NCI-H2227 (cell line): ENCODE results near the gene E2F4.

Experiments
- DNase-seq: peaks from one replicate; lab custom pipeline; 2025; ENCODE audit not compliant: unreplicated experiment; lab: John Stamatoyannopoulos, UW

E2F4 gene

GRCh38 chr16:67247192-67248072 lies 55.5 kb downstream of the E2F4 start, which contains the start of gene FHOD1:
FHOD1 (minus strand) TSS chr16:67247481; CDS start chr16:67247410, 71 bp downstream.
- DNase-seq = peak; percentile 94

DNA sequence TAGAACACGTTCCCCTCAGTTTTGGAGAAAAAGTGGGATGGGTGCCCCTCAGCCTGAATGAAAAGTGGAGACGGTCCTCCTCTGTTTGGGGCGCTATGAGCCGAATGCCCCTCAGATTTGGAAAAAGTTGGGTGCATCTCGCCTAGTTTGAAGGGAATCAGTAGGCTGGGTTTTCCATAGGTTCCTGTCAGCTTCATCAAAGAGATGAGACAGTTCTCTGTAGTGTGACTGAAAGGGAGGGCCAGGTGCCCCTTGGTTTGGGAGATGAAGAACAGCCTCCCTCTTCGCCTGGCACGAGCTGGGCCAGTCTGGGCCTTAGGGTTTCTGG lies 56.1 kb downstream of the E2F4 start:
- DNase-seq = no peak
